Measurements from ENCODE around the gene MKRN2. TPM values are rescaled to one million over a fixed set of nuclear protein-coding genes. Genes with fewer than 3 reads are reported as not detected.

The MKRN2 gene
- total RNA-seq, 1 experiment from 2014 or later, result 27.9 TPM

DNA sequence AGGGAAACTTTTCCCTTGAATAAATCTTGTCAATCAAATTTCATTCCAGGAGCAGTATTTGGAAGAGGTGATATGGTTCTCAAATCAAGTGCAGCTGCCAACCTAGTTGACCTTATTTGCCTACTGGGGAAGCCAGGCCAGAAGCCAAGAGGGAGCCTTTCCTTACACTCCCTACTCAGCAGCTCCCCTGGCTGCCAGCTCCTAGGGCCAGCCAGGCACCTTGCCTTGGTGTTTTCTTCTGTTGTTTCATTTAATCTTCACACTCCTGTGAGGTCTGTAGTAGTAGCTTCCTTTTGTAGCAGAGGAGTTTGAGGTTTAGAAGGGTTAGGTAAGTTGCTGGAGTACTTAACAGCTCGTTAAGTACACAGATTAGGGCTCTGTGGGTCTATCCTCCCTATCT is 34.2 kb upstream of the MKRN2 start:
- no TSS peak for BruUV-seq (replicated peaks)
- H3K9me3 ChIP-seq (ENCODE audit: control insufficient read depth in 1 of 2, insufficient read depth in 1 of 2, low read depth in 1 of 2, low read length in 2 of 2), result no peaks in the 10 kb centered on the region
- peaks cover 8% of the 10 kb centered on the region; the same call in 1 of the 2 replicates for H3K79me2 ChIP-seq (ENCODE audit: insufficient read depth, low read length)
- no peaks in the 10 kb centered on the region for H3K27me3 ChIP-seq (ENCODE audit: insufficient read depth, low read length)
- no peak for TF ChIP-seq RAD21 (IDR thresholded peaks at IDR 0.05; ENCODE audit: low read depth)
- TF ChIP-seq, protein P1, sequence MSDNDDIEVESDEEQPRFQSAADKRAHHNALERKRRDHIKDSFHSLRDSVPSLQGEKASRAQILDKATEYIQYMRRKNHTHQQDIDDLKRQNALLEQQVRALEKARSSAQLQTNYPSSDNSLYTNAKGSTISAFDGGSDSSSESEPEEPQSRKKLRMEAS (IDR thresholded peaks at IDR 0.05), result no peak
- POLR2A ChIA-PET, result no interaction called here
- H2AFZ ChIP-seq (ENCODE audit: low read depth, low read length, poor library complexity, severe bottlenecking), result no peak overlapping the region
- CTCF ChIA-PET, result no interaction called here
- RAD21 ChIA-PET (ENCODE audit: low non-redundant PET in 1 of 2, low total read pairs in 2 of 2, uncharacterized antibody in 2 of 2, unreplicated experiment in 2 of 2), result no interaction called here
- H3K4me1 ChIP-seq (ENCODE audit: control insufficient read depth in 1 of 2, insufficient read depth in 2 of 2, low read length in 2 of 2), result no peaks in the 10 kb centered on the region
- no peaks in the 10 kb centered on the region for H4K20me1 ChIP-seq (ENCODE audit: insufficient read depth)
- no peak overlapping the region for H3K4me2 ChIP-seq (ENCODE audit: low read length)
- H3K4me3 ChIP-seq (replicated peaks in 1 of 2; ENCODE audit: low read depth in 1 of 2, low read length in 2 of 2), result no peak overlapping the region
- intact Hi-C loops (cut with micrococcal nuclease), result no loop called here
- DNase-seq (ENCODE audit: low read depth, low spot score), result no peak
- H3K36me3 ChIP-seq (ENCODE audit: control insufficient read depth in 1 of 2, insufficient read depth in 2 of 2, low read length in 2 of 2), result peaks cover 20 to 35% of the 10 kb centered on the region in 2 experiments; a peak in 3 of 4 replicates
- ATAC-seq, result no peak
- no peaks in the 10 kb centered on the region for H3K9me2 ChIP-seq (ENCODE audit: insufficient read depth)
- no peak overlapping the region for H3K9ac ChIP-seq (ENCODE audit: low read length)
- H3K27ac ChIP-seq (ENCODE audit: low read depth, low read length), result no peak overlapping the region

DNA sequence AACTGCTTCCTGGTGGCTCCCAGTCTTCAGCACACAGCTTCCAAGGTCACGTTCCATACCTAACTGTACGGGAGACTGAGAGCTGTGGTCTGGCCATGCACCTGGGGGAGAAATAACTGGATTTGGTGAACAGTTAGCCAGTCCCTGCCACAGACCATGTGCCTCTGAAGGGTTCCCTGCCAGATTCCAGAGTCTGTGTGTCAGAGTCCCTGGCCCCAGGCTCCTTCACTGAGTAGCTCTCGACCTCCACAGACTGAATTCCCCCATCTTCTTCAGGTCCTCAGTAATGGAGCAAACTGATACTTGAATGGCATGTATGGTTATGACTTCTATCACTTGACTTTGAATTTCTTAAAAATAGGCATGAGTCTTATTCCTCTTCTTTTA is 29.1 kb upstream of the MKRN2 start:
- Histone ChIP-seq H3K4me1 (ENCODE audit: control insufficient read depth in 1 of 2, insufficient read depth in 2 of 2, low read length in 2 of 2) (no peaks in the 10 kb centered on the region), H3K79me2 (ENCODE audit: insufficient read depth, low read length) (no peaks in the 10 kb centered on the region; the same call in 1 of the 2 replicates), H3K9ac (ENCODE audit: low read length) (no peak overlapping the region), H3K27me3 (ENCODE audit: insufficient read depth, low read length) (no peaks in the 10 kb centered on the region), H3K4me3 (replicated peaks in 1 of 2; ENCODE audit: low read depth in 1 of 2, low read length in 2 of 2) (no peak overlapping the region), H4K20me1 (ENCODE audit: insufficient read depth) (no peaks in the 10 kb centered on the region), H2AFZ (ENCODE audit: low read depth, low read length, poor library complexity, severe bottlenecking) (no peak overlapping the region), H3K9me3 (ENCODE audit: control insufficient read depth in 1 of 2, insufficient read depth in 1 of 2, low read depth in 1 of 2, low read length in 2 of 2) (no peaks in the 10 kb centered on the region), H3K27ac (ENCODE audit: low read depth, low read length) (no peak overlapping the region), H3K9me2 (ENCODE audit: insufficient read depth) (no peaks in the 10 kb centered on the region), H3K36me3 (ENCODE audit: control insufficient read depth in 1 of 2, insufficient read depth in 2 of 2, low read length in 2 of 2) (peaks cover 26 to 40% of the 10 kb centered on the region in 2 experiments), H3K4me2 (ENCODE audit: low read length) (no peak overlapping the region)
- ChIA-PET RAD21 (ENCODE audit: low non-redundant PET in 1 of 2, low total read pairs in 2 of 2, uncharacterized antibody in 2 of 2, unreplicated experiment in 2 of 2) (no interaction called here), CTCF (no interaction called here), POLR2A (no interaction called here)
- intact Hi-C loops (cut with micrococcal nuclease), result no loop called here
- no TSS peak for BruUV-seq (replicated peaks)
- ATAC-seq (no peak), DNase-seq (ENCODE audit: low read depth, low spot score) (no peak)
- TF ChIP-seq EZH2phosphoT487 (IDR thresholded peaks at IDR 0.05; ENCODE audit: borderline replicate concordance) (no peak), SP1 (IDR thresholded peaks at IDR 0.05; ENCODE audit: low read depth) (no peak), EGR1 (IDR thresholded peaks at IDR 0.05; ENCODE audit: low read depth) (no peak), POLR2A (IDR thresholded peaks at IDR 0.05; ENCODE audit: borderline replicate concordance, extremely low read depth, insufficient read depth, insufficient read length) (no peak), CBX3 (IDR thresholded peaks at IDR 0.05; ENCODE audit: low read depth) (no peak), TCF7L2 (IDR thresholded peaks at IDR 0.05; ENCODE audit: borderline replicate concordance, extremely low read depth, insufficient read depth, insufficient read length) (no peak), JUND (IDR thresholded peaks at IDR 0.05) (no peak), EZH2 (IDR thresholded peaks at IDR 0.05) (no peak), CEBPB (IDR thresholded peaks at IDR 0.05; ENCODE audit: low read depth) (no peak), RAD21 (IDR thresholded peaks at IDR 0.05; ENCODE audit: low read depth) (no peak), SIN3A (IDR thresholded peaks at IDR 0.05; ENCODE audit: low read depth) (no peak), SRF (IDR thresholded peaks at IDR 0.05; ENCODE audit: low read depth) (no peak), YY1 (IDR thresholded peaks at IDR 0.05; ENCODE audit: extremely low read depth, insufficient replicate concordance, low read depth, low read length) (no peak), POLR2AphosphoS5 (IDR thresholded peaks at IDR 0.05; ENCODE audit: low read depth, low read length) (no peak), FOSL1 (IDR thresholded peaks at IDR 0.05; ENCODE audit: low read depth) (no peak), ELF1 (IDR thresholded peaks at IDR 0.05; ENCODE audit: borderline replicate concordance, low read depth) (no peak)
- TF ChIP-seq, protein P1 (IDR thresholded peaks at IDR 0.05), result no peak
- TF ChIP-seq, protein P2, sequence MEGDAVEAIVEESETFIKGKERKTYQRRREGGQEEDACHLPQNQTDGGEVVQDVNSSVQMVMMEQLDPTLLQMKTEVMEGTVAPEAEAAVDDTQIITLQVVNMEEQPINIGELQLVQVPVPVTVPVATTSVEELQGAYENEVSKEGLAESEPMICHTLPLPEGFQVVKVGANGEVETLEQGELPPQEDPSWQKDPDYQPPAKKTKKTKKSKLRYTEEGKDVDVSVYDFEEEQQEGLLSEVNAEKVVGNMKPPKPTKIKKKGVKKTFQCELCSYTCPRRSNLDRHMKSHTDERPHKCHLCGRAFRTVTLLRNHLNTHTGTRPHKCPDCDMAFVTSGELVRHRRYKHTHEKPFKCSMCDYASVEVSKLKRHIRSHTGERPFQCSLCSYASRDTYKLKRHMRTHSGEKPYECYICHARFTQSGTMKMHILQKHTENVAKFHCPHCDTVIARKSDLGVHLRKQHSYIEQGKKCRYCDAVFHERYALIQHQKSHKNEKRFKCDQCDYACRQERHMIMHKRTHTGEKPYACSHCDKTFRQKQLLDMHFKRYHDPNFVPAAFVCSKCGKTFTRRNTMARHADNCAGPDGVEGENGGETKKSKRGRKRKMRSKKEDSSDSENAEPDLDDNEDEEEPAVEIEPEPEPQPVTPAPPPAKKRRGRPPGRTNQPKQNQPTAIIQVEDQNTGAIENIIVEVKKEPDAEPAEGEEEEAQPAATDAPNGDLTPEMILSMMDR (IDR thresholded peaks at IDR 0.05 in 2 of 3, conservative IDR thresholded peaks at IDR 0.05 in 1 of 3; ENCODE audit: borderline replicate concordance in 1 of 3, insufficient read depth in 1 of 3, low read depth in 2 of 3, low read length in 2 of 3), result no peak

Data from HCT116 (cell line).